CMK (cell line): ENCODE results near the gene KCNQ1.

ENCODE experiments used
- DNase-seq: peaks from one replicate; pipeline ENCODE4 v3.0.0-alpha.2; 2010; ENCODE audit warnings: low read depth

Gene KCNQ1

GRCh38 chr11:2700415-2701211 is 255.8 kb downstream of the KCNQ1 start:
- no peak for DNase-seq

GRCh38 chr11:2701230-2701629 is 256.4 kb downstream of the KCNQ1 start:
- DNase-seq: no peak

GRCh38 chr11:2701898-2702434 is 257.2 kb downstream of the KCNQ1 start:
- no peak for DNase-seq

- DNase-seq: no peak
Measured at GRCh38 chr11:2702771-2703362, 258.1 kb downstream of the KCNQ1 start.

- DNase-seq: no peak
Measured at GRCh38 chr11:2703363-2704141, 258.7 kb downstream of the KCNQ1 start.

GRCh38 chr11:2704356-2704755 is 259.5 kb downstream of the KCNQ1 start:
- no peak for DNase-seq

- DNase-seq: no peak
Measured at GRCh38 chr11:2704896-2705606, 260.2 kb downstream of the KCNQ1 start.

- no peak for DNase-seq
Measured at GRCh38 chr11:2706321-2706720, 261.5 kb downstream of the KCNQ1 start.

- no peak for DNase-seq
Measured at GRCh38 chr11:2707736-2708135, 262.9 kb downstream of the KCNQ1 start.

- DNase-seq: no peak
Measured at GRCh38 chr11:2708151-2708581, 263.4 kb downstream of the KCNQ1 start.

GRCh38 chr11:2708757-2709281 is 264.0 kb downstream of the KCNQ1 start:
- DNase-seq: no peak

- DNase-seq: no peak
Measured at GRCh38 chr11:2709429-2709828, 264.6 kb downstream of the KCNQ1 start.

- DNase-seq: no peak
Measured at GRCh38 chr11:2711161-2711560, 266.4 kb downstream of the KCNQ1 start.

GRCh38 chr11:2713094-2713493 is 268.3 kb downstream of the KCNQ1 start:
- no peak for DNase-seq

GRCh38 chr11:2713661-2714462 is 269.1 kb downstream of the KCNQ1 start:
- DNase-seq: no peak

- DNase-seq: no peak
Measured at GRCh38 chr11:2714463-2714800, 269.6 kb downstream of the KCNQ1 start.

- DNase-seq: no peak
Measured at GRCh38 chr11:2714871-2715270, 270.1 kb downstream of the KCNQ1 start.

- DNase-seq: no peak
Measured at GRCh38 chr11:2715716-2716350, 271.0 kb downstream of the KCNQ1 start.

GRCh38 chr11:2716376-2717095 is 271.7 kb downstream of the KCNQ1 start:
- DNase-seq: no peak
